ENCODE results near the gene PHOX2A. TPM values are rescaled to one million over a fixed set of nuclear protein-coding genes. Genes with fewer than 3 reads are reported as not detected.

The PHOX2A gene
- total and polyA plus RNA-seq, 2 donors (not counting 1 experiment from before 2014, with no cell fraction given) = not detected

DNA sequence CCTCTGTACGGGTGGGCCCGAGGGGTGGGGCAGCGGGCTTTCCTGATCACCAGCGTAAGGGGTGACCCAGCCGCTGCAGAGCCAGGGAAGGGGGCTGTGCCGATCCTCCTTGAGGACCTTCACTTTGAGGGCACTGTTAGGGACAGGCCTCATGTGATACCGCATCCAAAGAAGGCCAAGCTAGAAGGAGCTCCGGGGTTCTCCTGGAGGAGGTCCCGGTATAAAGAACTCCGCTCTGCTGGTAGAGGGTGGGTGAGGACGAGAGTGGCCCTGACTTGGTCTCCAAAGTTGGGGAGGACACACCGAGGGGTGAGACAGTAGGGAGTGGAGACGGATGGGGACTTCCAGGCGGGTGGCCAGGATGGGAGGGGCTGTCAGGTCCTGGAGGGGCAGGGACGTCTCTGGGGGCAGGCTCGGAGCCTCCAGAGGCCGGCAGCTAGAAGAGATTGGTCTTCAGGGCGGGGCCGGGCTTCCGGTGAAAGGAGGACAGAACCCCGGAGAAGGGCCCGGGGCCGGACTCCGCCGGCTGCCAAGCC is 4.6 kb downstream of the PHOX2A start:
- TF ChIP-seq, protein P1, sequence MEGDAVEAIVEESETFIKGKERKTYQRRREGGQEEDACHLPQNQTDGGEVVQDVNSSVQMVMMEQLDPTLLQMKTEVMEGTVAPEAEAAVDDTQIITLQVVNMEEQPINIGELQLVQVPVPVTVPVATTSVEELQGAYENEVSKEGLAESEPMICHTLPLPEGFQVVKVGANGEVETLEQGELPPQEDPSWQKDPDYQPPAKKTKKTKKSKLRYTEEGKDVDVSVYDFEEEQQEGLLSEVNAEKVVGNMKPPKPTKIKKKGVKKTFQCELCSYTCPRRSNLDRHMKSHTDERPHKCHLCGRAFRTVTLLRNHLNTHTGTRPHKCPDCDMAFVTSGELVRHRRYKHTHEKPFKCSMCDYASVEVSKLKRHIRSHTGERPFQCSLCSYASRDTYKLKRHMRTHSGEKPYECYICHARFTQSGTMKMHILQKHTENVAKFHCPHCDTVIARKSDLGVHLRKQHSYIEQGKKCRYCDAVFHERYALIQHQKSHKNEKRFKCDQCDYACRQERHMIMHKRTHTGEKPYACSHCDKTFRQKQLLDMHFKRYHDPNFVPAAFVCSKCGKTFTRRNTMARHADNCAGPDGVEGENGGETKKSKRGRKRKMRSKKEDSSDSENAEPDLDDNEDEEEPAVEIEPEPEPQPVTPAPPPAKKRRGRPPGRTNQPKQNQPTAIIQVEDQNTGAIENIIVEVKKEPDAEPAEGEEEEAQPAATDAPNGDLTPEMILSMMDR (conservative IDR thresholded peaks at IDR 0.05 in 1 of 2, IDR thresholded peaks at IDR 0.05 in 1 of 2; ENCODE audit: low read depth in 1 of 2, low read length in 2 of 2) = no peak
- no peak for TF ChIP-seq EZH2 (IDR thresholded peaks at IDR 0.05; ENCODE audit: low read length, missing control alignments)
- DNase-seq (ENCODE audit: low read depth in 2 of 2) = peak; percentile 47 to 70
- H3K27ac ChIP-seq (ENCODE audit: insufficient read depth, low read length) = no peak overlapping the region
- no peaks in the 10 kb centered on the region for H3K79me2 ChIP-seq (ENCODE audit: control insufficient read depth, insufficient read depth, low read length)
- H3K4me1 ChIP-seq (ENCODE audit: control insufficient read depth, extremely low read depth, insufficient read depth, low read length) = peaks cover 3% of the 10 kb centered on the region
- peak overlapping the region in 2 of 4 experiments; percentile 12 to 22 for H3K4me3 ChIP-seq (replicated peaks in 1 of 4; ENCODE audit: control extremely low read depth in 1 of 4, insufficient read depth in 1 of 4, low read depth in 3 of 4, low read length in 4 of 4)
- H3K9ac ChIP-seq (ENCODE audit: insufficient read depth, low read length) = no peak overlapping the region
- H3K27me3 ChIP-seq (ENCODE audit: control insufficient read depth, insufficient read depth, low read length) = peaks cover 27% of the 10 kb centered on the region
- H3K36me3 ChIP-seq (ENCODE audit: control insufficient read depth, insufficient read depth, low read length) = peaks cover 14% of the 10 kb centered on the region
- H3K4me2 ChIP-seq (ENCODE audit: extremely low read depth, insufficient read depth, low read length) = peak overlapping the region; percentile 68
- no peaks in the 10 kb centered on the region for H3K9me3 ChIP-seq (ENCODE audit: control insufficient read depth, insufficient read depth, low read depth, low read length)
- no peak overlapping the region for H2AFZ ChIP-seq (ENCODE audit: low read length)
- peaks cover 2% of the 10 kb centered on the region for H4K20me1 ChIP-seq (ENCODE audit: control insufficient read depth, extremely low read depth, insufficient read depth, low read length)

DNA sequence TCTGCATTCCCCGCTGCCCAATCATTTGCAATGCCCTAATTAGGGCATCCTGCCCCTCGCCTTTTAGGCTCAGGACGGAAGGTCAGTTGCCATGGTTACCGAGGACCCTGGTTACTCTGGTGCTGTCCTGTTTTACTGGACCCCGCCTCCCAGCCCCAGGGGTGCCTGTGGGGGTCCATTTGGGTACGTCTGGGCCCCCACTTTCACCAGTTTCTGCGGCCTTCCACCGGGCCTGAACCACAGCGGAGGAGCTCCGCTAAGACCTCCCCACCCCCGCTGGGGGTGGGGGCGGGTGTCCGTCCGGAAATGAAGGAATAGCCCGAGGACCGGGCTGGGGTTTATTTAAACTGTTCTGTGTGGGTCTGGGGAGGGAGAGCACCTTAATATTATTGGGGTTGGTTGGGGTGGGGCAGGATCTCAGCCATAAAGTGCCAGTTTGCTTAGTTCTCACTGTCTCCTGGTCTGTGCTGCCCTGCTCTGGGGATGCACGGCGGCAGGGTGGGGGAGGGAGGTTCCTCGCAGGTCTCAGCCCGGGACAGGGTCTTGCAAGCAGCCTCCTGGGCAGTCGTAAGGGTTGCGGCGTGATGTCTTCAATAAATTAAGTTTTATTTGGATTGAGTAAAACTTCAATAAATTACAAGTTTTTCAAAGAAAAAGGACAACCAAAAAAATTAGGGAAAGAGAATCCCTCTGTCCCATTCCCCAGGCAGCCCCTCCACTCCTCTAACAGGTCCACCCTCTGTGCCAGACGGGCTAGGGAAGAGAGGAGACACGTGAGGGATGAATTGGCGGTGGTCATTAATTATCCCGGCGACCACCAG is 5.3 kb downstream of the PHOX2A start:
- peaks cover 18% of the 10 kb centered on the region for H3K36me3 ChIP-seq (ENCODE audit: control insufficient read depth, insufficient read depth, low read length)
- H3K4me3 ChIP-seq (replicated peaks in 1 of 4; ENCODE audit: control extremely low read depth in 1 of 4, insufficient read depth in 1 of 4, low read depth in 3 of 4, low read length in 4 of 4) = no peak overlapping the region
- H3K79me2 ChIP-seq (ENCODE audit: control insufficient read depth, insufficient read depth, low read length) = no peaks in the 10 kb centered on the region
- H3K4me2 ChIP-seq (ENCODE audit: extremely low read depth, insufficient read depth, low read length) = no peak overlapping the region
- H3K9ac ChIP-seq (ENCODE audit: insufficient read depth, low read length) = no peak overlapping the region
- TF ChIP-seq, protein P1 (conservative IDR thresholded peaks at IDR 0.05 in 1 of 2, IDR thresholded peaks at IDR 0.05 in 1 of 2; ENCODE audit: low read depth in 1 of 2, low read length in 2 of 2) = no peak
- TF ChIP-seq EZH2 (IDR thresholded peaks at IDR 0.05; ENCODE audit: low read length, missing control alignments) = no peak
- no peak for DNase-seq (ENCODE audit: low read depth in 2 of 2)
- H3K4me1 ChIP-seq (ENCODE audit: control insufficient read depth, extremely low read depth, insufficient read depth, low read length) = peaks cover 3% of the 10 kb centered on the region
- peaks cover 2% of the 10 kb centered on the region for H4K20me1 ChIP-seq (ENCODE audit: control insufficient read depth, extremely low read depth, insufficient read depth, low read length)
- no peak overlapping the region for H3K27ac ChIP-seq (ENCODE audit: insufficient read depth, low read length)
- H2AFZ ChIP-seq (ENCODE audit: low read length) = no peak overlapping the region
- no peaks in the 10 kb centered on the region for H3K9me3 ChIP-seq (ENCODE audit: control insufficient read depth, insufficient read depth, low read depth, low read length)
- peaks cover 24% of the 10 kb centered on the region for H3K27me3 ChIP-seq (ENCODE audit: control insufficient read depth, insufficient read depth, low read length)

DNA sequence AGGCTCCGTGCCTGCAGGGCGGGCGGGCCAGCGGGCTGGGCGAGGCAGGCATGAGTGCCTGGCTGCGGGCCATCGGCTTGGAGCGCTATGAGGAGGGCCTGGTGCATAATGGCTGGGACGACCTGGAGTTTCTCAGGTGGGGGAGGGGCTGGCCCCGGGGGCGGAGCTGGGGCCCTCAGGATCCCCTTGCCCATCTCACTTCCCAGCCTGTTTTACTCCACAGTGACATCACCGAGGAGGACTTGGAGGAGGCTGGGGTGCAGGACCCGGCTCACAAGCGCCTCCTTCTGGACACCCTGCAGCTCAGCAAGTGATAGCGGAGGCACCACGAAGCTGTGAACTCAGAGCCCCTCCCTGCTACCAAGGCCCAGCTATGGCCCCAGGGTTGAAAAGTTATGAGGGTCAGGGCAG is 5.9 kb downstream of the PHOX2A start:
- Histone ChIP-seq H3K9me3 (ENCODE audit: control insufficient read depth, insufficient read depth, low read depth, low read length) (no peaks in the 10 kb centered on the region), H3K4me1 (ENCODE audit: control insufficient read depth, extremely low read depth, insufficient read depth, low read length) (peaks cover 3% of the 10 kb centered on the region), H2AFZ (ENCODE audit: low read length) (no peak overlapping the region)

More for the DNA sequence above, 5.9 kb downstream of the PHOX2A start:
- Histone ChIP-seq H3K4me2 (ENCODE audit: extremely low read depth, insufficient read depth, low read length) (no peak overlapping the region), H3K36me3 (ENCODE audit: control insufficient read depth, insufficient read depth, low read length) (peaks cover 23% of the 10 kb centered on the region), H3K27ac (ENCODE audit: insufficient read depth, low read length) (no peak overlapping the region), H4K20me1 (ENCODE audit: control insufficient read depth, extremely low read depth, insufficient read depth, low read length) (peaks cover 2% of the 10 kb centered on the region), H3K4me3 (replicated peaks in 1 of 4; ENCODE audit: control extremely low read depth in 1 of 4, insufficient read depth in 1 of 4, low read depth in 3 of 4, low read length in 4 of 4) (no peak overlapping the region), H3K79me2 (ENCODE audit: control insufficient read depth, insufficient read depth, low read length) (no peaks in the 10 kb centered on the region), H3K27me3 (ENCODE audit: control insufficient read depth, insufficient read depth, low read length) (peaks cover 17% of the 10 kb centered on the region), H3K9ac (ENCODE audit: insufficient read depth, low read length) (no peak overlapping the region)
- peak; percentile 61 to 68 for DNase-seq (ENCODE audit: low read depth in 2 of 2)
- TF ChIP-seq, protein P1 (conservative IDR thresholded peaks at IDR 0.05 in 1 of 2, IDR thresholded peaks at IDR 0.05 in 1 of 2; ENCODE audit: low read depth in 1 of 2, low read length in 2 of 2) = peak; percentile 72 to 85
- TF ChIP-seq EZH2 (IDR thresholded peaks at IDR 0.05; ENCODE audit: low read length, missing control alignments) = no peak
